Endothelial cell of umbilical vein (primary cell): ENCODE results near the gene KLF16. TPM values are rescaled to one million over a fixed set of nuclear protein-coding genes. Genes with fewer than 3 reads are reported as not detected.
"Not testable (repeated sequence)": the region's sequence is repeated elsewhere in the genome, so short reads cannot be mapped to it uniquely, and the experiment has no call there.

Experiments used
- BruUV-seq: library from RNA; stranded (reverse); fragments of 400-500 nt; replicated peaks from 2 replicates; lab custom pipeline; 2021; lab: Mats Ljungman, UMichigan
- CTCF ChIA-PET: fragments of 300-600, 350-600 bp; sonication (Branson Sonifier 250); formaldehyde crosslinking; loops from one replicate; lab custom pipeline; 2021; ENCODE audit warnings: antibody characterized with exemption, inconsistent platforms; lab: Charles Lee
- POLR2A ChIA-PET: fragments of 300-600, 350-600 bp; sonication (Branson Sonifier 250); formaldehyde crosslinking; loops from one replicate; lab custom pipeline; 2021; ENCODE audit warnings: antibody characterized with exemption, inconsistent platforms; lab: Charles Lee
- DNase-seq: peaks from one replicate; pipeline ENCODE4 v3.0.0-alpha.2; 2011; ENCODE audit warnings: low read depth, low spot score
- FAIRE-seq: peaks from 2 replicates; lab custom pipeline; 2011; peaks lifted over from hg19 to GRCh38; lab: Jason Lieb, UNC
- H2AFZ ChIP-seq: 2 replicates; pipeline ENCODE4 v1.6.0; 2012; ENCODE audit warnings: low read depth, low read length, control low read depth, inconsistent platforms
- H3K27ac ChIP-seq: 2 replicates; pipeline ENCODE4 v1.5.1; 2011; ENCODE audit warnings: low read depth, mild to moderate bottlenecking, control low read depth, low read length, moderate library complexity; ENCODE audit not compliant: insufficient read depth
- H3K27me3 ChIP-seq, 2 experiments: 2 replicates each; pipeline versions ENCODE4 v1.6.0 to v1.6.1; 2011; ENCODE audit warnings: low read length in 2 of 2, mixed read lengths in 1 of 2; ENCODE audit not compliant: control insufficient read depth in 2 of 2, insufficient read depth in 2 of 2
- H3K36me3 ChIP-seq, 2 experiments: 2 replicates in 1 of 2; 3 replicates in 1 of 2; pipeline ENCODE4 v1.5.1; 2011; ENCODE audit warnings: low read length in 2 of 2, mild to moderate bottlenecking in 1 of 2, moderate library complexity in 1 of 2; ENCODE audit not compliant: control insufficient read depth in 2 of 2, insufficient read depth in 2 of 2; ENCODE audit errors: extremely low read depth in 1 of 2
- H3K4me1 ChIP-seq: 3 replicates; pipeline ENCODE4 v1.5.1; 2011; ENCODE audit warnings: mild to moderate bottlenecking, low read length; ENCODE audit not compliant: control insufficient read depth, insufficient read depth; ENCODE audit errors: extremely low read depth
- H3K4me2 ChIP-seq: 2 replicates; pipeline ENCODE4 v1.6.1; 2011; ENCODE audit warnings: low read length, control low read depth, mixed read lengths; ENCODE audit not compliant: insufficient read depth
- H3K4me3 ChIP-seq, 3 experiments: fragments of 200-600 bp in 1 of 3; sonication (generic), shearing (Covaris generic) in 1 of 3; replicated peaks in 1 of 3; 2 replicates each; pipeline ENCODE4 v1.5.1; 2011 to 2016; ENCODE audit warnings: control low read depth in 3 of 3, low read length in 3 of 3, mild to moderate bottlenecking in 2 of 3, inconsistent platforms in 1 of 3, low read depth in 1 of 3, moderate library complexity in 1 of 3; ENCODE audit not compliant: insufficient read depth in 1 of 3
- H3K79me2 ChIP-seq: 2 replicates; pipeline ENCODE4 v1.6.0; 2012; ENCODE audit warnings: low read length, inconsistent platforms; ENCODE audit not compliant: control insufficient read depth, insufficient read depth
- H3K9ac ChIP-seq: replicated peaks from 2 replicates; pipeline ENCODE3; 2011; ENCODE audit warnings: low read length, control low read depth; ENCODE audit not compliant: insufficient read depth; ENCODE audit errors: extremely low read depth
- H3K9me1 ChIP-seq: replicated peaks from 3 replicates; pipeline ENCODE4 v1.6.0; 2011; ENCODE audit warnings: mild to moderate bottlenecking, low read length; ENCODE audit not compliant: control insufficient read depth, insufficient read depth; ENCODE audit errors: extremely low read depth
- H3K9me3 ChIP-seq: replicated peaks from 2 replicates; pipeline ENCODE4 v1.5.1; 2012; ENCODE audit warnings: low read length, inconsistent platforms; ENCODE audit not compliant: control insufficient read depth, insufficient read depth
- H4K20me1 ChIP-seq: replicated peaks from 2 replicates; pipeline ENCODE3; 2011; ENCODE audit warnings: mild to moderate bottlenecking, low read length; ENCODE audit not compliant: control insufficient read depth, insufficient read depth; ENCODE audit errors: extremely low read depth
- dilution Hi-C: fragments of 300-500 bp; cut with MboI; formaldehyde crosslinking; loops from one replicate; pipeline ENCODE4 v1.15.0; 2019; ENCODE audit warnings: low sequenced_read_pairs; ENCODE audit not compliant: extremely low pct_ligation_motif_present
- intact Hi-C: fragments of 100-400 bp; cut with micrococcal nuclease; formaldehyde crosslinking; loops from one replicate; pipeline ENCODE4 v1.10.0; 2022
- polyA plus RNA-seq, 4 experiments: library from polyadenylated mRNA; depleted of rRNA in 3 of 4; stranded (reverse) in 3 of 4; unstranded in 1 of 4; fragments of >200 nt; gene quantifications; 2 replicates each; pipeline versions ENCODE4 v1.2.1 to v1.2.3, GENCODE V29; 2011 to 2012; ENCODE audit warnings: missing spikeins in 1 of 4
- total RNA-seq: library from RNA; stranded (reverse); gene quantifications from 2 replicates; pipeline ENCODE4 v1.2.3, GENCODE V29; 2021
- TF ChIP-seq, protein P1 (sequence below), 2 donors: IDR thresholded peaks; 1 replicate in 1 of 2; 2 replicates in 1 of 2; pipeline ENCODE4 v1.5.1; 2011; ENCODE audit warnings: low read length in 2 of 2, mild to moderate bottlenecking in 2 of 2, moderate library complexity in 2 of 2, control low read depth in 1 of 2, inconsistent platforms in 1 of 2, low read depth in 1 of 2; ENCODE audit not compliant: insufficient read depth in 1 of 2; ENCODE audit errors: extremely low read depth in 1 of 2

The KLF16 gene
- total and polyA plus RNA-seq, 2 donors (not counting 3 experiments of a cell fraction or from before 2014, with no cell fraction given): 11.6 to 36.6 TPM

DNA sequence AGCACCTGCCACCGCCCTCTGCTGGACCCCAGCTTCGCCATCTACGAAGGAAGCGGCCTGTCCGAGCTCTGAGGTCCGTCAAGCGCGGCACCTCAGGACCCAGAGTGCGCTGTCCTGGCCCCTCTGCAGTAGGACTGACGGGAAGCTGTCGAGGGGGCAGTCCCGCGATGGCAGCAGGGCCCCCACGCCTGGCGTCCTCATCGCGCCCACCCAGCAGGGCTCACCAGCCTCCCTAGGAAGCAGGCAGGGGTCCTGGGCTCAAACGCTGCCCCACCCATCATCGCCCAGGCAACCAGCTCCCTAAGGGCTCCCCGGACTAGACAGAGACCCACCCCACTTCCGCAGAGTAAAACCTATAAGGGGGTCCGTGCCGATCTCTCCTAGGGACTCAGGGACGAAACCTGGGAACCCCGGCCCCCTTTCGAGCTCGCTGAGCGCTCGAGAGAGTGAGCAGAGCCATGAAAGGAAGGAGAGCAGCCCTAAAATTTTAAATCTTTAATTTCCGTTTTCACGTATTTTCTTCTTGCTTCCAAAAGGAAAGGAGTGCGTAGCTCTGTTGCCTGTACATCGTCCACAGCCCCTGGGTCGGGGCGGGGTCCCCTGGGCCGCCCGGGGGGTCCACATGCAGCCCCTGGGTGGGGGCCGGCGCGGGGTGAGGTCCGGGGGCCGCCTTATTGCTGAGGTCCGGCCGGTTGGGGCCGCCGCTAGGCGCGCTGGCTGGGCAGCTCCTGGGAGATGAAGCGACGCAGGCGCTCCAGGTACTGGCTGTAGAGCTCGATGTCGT, 13.3 kb upstream of the KLF16 start:
- H3K27me3 ChIP-seq, H3K9me1 ChIP-seq, BruUV-seq, H3K36me3 ChIP-seq, DNase-seq, FAIRE-seq, H4K20me1 ChIP-seq, POLR2A ChIA-PET, H3K9me3 ChIP-seq, dilution Hi-C loops: not testable (repeated sequence)
- peak overlapping the region; percentile 36 for H3K4me2 ChIP-seq
- H3K9ac ChIP-seq: peak overlapping the region; percentile 38
- H3K79me2 ChIP-seq: peaks cover 41% of the 10 kb centered on the region
- CTCF ChIA-PET: interaction anchor here (0.9 to 2.9 kb wide), 9 partner anchors 8 to 52 kb away, joined by 3 to 44 read pairs (median 4); partner anchors contain the start of gene ABHD17A
- intact Hi-C loops: loop anchor here (1.0 kb wide), 2 partner anchors 12 to 29 kb away; partner anchors contain the start of genes ADAT3 and SCAMP4
- TF ChIP-seq, protein P1, sequence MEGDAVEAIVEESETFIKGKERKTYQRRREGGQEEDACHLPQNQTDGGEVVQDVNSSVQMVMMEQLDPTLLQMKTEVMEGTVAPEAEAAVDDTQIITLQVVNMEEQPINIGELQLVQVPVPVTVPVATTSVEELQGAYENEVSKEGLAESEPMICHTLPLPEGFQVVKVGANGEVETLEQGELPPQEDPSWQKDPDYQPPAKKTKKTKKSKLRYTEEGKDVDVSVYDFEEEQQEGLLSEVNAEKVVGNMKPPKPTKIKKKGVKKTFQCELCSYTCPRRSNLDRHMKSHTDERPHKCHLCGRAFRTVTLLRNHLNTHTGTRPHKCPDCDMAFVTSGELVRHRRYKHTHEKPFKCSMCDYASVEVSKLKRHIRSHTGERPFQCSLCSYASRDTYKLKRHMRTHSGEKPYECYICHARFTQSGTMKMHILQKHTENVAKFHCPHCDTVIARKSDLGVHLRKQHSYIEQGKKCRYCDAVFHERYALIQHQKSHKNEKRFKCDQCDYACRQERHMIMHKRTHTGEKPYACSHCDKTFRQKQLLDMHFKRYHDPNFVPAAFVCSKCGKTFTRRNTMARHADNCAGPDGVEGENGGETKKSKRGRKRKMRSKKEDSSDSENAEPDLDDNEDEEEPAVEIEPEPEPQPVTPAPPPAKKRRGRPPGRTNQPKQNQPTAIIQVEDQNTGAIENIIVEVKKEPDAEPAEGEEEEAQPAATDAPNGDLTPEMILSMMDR (IDR thresholded peaks at IDR 0.05; ENCODE audit: extremely low read depth in 1 of 2, insufficient read depth in 1 of 2, low read depth in 1 of 2, low read length in 2 of 2): peak in 1 of 2 donors; percentile 26
- peak overlapping the region; percentile 92 for H3K27ac ChIP-seq
- peak overlapping the region; percentile 9 for H2AFZ ChIP-seq
- H3K4me3 ChIP-seq: peak overlapping the region in 2 of 3 experiments; percentile 72 to 83
- peaks cover 21% of the 10 kb centered on the region for H3K4me1 ChIP-seq
